Fibroblast of pulmonary artery (primary cell): ENCODE data around the gene COMT.

Experiments used
- DNase-seq: peaks from one replicate; pipeline ENCODE4 v3.0.0-alpha.2; 2010; ENCODE audit warnings: low read depth
- H3K4me3 ChIP-seq: replicated peaks from 2 replicates; pipeline ENCODE4 v1.5.1; 2011; ENCODE audit warnings: low read depth, mild to moderate bottlenecking, control low read depth, low read length, moderate library complexity
- TF ChIP-seq, protein P1 (sequence below): IDR thresholded peaks from 2 replicates; pipeline ENCODE4 v1.5.1; 2011; ENCODE audit warnings: mild to moderate bottlenecking, control low read depth, low read length, inconsistent platforms; ENCODE audit errors: missing control alignments

Gene COMT

DNA sequence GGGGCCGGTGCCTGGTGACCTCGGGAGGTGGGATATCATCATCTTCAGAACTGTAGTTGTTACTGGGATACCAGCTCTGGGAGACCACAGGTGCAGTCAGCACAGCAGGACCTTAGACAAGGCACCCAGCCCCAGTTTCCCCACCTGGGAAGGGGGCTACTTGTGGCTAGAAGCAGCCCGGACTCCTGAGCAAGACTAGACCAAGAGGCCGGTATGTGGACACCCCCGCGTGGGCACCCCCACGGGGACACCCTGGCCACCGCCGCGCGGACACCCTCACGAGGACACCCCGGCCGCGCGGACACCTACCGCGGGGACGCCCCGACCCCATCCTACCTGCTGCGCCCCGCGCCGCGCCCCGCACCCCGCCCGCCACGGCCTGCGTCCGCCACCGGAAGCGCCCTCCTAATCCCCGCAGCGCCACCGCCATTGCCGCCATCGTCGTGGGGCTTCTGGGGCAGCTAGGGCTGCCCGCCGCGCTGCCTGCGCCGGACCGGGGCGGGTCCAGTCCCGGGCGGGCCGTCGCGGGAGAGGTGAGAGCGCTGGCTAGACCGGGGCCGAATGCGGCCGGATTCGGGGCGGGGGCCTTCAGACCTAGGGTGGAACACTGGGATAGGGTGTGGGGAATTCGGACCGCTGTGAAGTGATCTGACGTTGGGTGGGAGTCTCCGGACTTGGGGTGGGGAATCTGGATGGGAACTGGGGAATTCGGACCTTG lies at the start of gene COMT, which contains the start of gene TXNRD2:
TSS of gene COMT (plus strand) at position 408 of the 718 bp plus-strand sequence. CDS start 20,755 bp downstream, outside the sequence.
TSS of gene TXNRD2 (minus strand) at position 454 of the 718 bp plus-strand sequence. CDS start at position 439, 15 bp downstream.
- TF ChIP-seq, protein P1, sequence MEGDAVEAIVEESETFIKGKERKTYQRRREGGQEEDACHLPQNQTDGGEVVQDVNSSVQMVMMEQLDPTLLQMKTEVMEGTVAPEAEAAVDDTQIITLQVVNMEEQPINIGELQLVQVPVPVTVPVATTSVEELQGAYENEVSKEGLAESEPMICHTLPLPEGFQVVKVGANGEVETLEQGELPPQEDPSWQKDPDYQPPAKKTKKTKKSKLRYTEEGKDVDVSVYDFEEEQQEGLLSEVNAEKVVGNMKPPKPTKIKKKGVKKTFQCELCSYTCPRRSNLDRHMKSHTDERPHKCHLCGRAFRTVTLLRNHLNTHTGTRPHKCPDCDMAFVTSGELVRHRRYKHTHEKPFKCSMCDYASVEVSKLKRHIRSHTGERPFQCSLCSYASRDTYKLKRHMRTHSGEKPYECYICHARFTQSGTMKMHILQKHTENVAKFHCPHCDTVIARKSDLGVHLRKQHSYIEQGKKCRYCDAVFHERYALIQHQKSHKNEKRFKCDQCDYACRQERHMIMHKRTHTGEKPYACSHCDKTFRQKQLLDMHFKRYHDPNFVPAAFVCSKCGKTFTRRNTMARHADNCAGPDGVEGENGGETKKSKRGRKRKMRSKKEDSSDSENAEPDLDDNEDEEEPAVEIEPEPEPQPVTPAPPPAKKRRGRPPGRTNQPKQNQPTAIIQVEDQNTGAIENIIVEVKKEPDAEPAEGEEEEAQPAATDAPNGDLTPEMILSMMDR: no peak
- peak; percentile 60 for DNase-seq
- peak within 1 kb of the TSS; percentile 83 for H3K4me3 ChIP-seq

DNA sequence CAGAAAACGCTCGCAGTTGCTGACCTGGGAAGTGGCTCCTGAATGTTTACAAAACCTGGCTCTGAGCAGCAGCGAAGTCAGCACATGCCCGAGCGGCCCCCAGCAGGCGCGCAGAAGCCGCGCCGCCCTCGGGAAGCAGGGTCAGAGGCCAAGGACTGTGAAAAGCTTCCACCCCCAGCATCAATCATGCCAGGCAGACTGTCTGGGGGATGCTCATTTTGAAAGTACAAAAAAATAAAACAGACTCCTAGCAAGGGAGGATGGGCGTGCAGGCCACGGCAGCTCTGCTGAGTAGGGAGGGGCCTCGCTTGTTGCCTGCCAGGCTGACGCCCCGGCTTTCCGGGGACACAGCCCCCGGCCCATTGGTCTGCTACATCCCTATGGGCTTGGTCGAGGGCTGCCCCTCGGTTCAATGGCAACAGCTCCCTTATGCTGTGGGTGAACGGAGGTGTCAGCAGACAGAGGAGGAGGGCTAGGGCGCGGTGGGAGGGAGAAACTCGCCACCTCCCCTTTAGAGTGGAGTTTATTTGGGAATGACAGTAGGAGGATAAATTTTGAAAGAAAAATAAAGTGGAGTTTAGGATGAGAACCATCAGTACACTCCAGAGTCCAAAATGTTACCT lies 49.2 kb upstream of the COMT start:
- no peak overlapping the region for H3K4me3 ChIP-seq
- TF ChIP-seq, protein P1: no peak
- peak; percentile 69 for DNase-seq

DNA sequence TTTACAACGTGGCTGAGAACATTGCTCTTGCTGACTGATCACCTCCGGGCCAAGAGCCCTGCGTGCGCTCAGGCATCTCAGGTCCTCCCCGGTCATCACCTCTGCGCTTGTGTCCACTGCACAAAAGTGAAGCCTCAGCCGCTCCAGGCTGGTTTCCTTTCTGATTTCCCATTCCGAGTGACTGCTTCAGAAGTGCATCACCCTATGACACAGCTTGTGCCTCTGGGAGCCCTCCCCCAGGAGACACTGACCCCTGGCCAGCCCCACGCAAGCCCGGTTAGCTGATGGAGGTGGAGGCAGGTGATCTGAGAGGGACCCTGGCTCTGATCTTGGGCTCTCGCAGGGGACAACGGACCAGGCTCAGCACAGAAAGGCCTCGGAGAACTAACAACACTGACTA lies 48.6 kb upstream of the COMT start:
- DNase-seq: no peak
- TF ChIP-seq, protein P1: no peak
- H3K4me3 ChIP-seq: no peak overlapping the region

DNA sequence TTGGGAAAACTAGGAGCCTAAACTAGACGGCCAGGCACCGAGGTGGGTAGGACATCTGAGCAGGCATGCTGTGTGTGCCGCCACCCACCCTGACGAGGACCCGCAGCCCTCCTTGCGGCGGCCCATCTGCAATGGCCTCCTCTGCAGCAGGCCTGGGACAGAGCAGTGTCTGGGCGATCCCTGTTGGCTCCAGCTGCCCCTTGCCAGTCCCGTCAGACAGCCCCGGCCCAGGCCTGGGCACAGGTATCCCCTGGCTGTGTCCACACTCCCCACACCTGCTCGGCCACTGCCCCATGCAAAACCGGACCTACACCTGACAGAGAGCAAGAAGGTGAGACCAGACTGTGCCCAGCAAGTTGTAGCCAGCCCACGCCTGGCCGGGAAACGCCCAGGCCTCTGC lies 48.2 kb upstream of the COMT start:
- H3K4me3 ChIP-seq: no peak overlapping the region
- DNase-seq: no peak
- TF ChIP-seq, protein P1: no peak

DNA sequence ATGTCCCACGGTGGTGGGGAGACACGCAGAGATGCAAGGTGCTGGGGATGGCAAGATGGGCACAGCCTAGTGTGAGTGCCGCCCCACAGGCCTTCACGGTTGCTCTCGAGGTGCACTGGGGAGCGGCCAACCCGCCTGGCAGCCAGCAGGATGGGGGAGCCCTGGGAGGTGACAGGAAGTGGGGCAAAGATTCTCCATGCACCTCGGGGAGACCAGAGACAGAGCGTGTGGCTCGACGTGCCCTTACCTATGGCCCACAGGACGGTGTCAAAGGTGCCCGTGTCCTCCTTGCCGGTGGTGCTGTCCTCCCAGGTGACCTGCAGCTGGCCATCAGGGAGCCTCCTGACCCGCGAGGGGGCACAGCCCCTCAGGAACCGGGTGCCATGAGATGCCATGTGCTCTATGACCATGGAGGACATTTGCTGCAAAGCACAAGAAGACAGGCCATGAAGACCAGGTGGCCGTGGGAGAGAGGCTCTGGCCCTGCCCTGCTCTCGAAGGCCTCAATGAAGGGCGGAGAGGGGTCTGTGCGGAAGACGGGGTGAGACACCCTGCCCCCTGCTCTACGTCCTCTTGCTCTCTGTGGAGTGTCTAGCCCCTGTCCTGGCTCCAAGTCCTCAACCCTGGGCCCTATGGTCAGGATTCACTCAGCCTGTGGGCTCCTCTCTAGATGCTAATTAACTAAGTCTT lies 46.3 kb upstream of the COMT start:
- no peak for DNase-seq
- TF ChIP-seq, protein P1: no peak
- no peak overlapping the region for H3K4me3 ChIP-seq

DNA sequence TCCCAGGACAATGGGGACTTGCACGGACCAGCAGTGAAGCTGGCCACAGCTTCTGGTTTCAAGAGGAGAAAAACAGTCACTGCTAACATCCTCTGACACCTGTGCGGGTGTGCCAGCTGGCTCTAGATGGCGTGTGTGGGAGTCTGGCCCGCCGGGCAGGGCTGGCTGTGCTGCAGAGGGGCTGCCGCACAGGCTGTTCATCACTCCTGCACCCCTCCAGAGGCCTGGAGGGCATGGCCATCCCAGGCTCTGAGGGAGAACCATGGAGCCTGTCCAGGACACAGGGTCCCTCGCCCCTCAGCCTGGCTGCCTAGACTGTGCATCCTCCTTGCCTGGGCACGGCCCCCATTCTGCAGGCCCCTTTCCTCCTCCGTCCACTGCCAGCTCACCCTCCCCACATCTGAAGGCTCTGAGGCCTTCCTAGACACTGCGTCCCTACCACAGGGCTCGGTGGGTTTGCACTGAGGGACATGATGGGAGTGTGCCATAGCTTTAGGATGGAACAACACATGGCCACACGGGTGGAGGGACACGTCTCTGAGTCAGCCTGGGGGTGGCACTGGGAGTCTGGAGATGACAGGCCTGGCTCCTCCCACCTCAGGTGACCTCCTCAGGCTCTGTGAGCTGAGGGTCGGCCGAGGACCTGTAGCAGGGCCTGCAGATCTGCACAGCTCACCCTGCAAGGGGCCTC lies 44.8 kb upstream of the COMT start:
- TF ChIP-seq, protein P1: no peak
- no peak overlapping the region for H3K4me3 ChIP-seq
- no peak for DNase-seq
